ENCODE data around the gene SMC1B. TPM values are rescaled to one million over a fixed set of nuclear protein-coding genes. Genes with fewer than 3 reads are reported as not detected.
"Not testable (repeated sequence)": the region's sequence is repeated elsewhere in the genome, so short reads cannot be mapped to it uniquely, and the experiment has no call there.

SMC1B gene
- total RNA-seq, 4 donors from 2014 or later, result not detected

GRCh38 chr22:45296628-45297297 lies 116.6 kb downstream of the SMC1B start:
- no peak for TF ChIP-seq POLR2A (IDR thresholded peaks at IDR 0.05)
- TF ChIP-seq CTCF (IDR thresholded peaks at IDR 0.05), result no peak
- no peak for TF ChIP-seq POLR2AphosphoS5 (IDR thresholded peaks at IDR 0.05)
- ATAC-seq, result no peak
- H3K27me3 ChIP-seq, result no peaks in the 10 kb centered on the region
- H3K27ac ChIP-seq, result no peak overlapping the region
- H3K36me3 ChIP-seq, result no peaks in the 10 kb centered on the region
- no peaks in the 10 kb centered on the region for H3K9me3 ChIP-seq
- no peaks in the 10 kb centered on the region for H3K4me1 ChIP-seq
- no peak overlapping the region for H3K4me3 ChIP-seq
- 62 to 82% methylated on average over 2 to 7 of the region's 13 CpGs for WGBS, 2 donors (ENCODE audit: low coverage in 1 of 2)

DNA sequence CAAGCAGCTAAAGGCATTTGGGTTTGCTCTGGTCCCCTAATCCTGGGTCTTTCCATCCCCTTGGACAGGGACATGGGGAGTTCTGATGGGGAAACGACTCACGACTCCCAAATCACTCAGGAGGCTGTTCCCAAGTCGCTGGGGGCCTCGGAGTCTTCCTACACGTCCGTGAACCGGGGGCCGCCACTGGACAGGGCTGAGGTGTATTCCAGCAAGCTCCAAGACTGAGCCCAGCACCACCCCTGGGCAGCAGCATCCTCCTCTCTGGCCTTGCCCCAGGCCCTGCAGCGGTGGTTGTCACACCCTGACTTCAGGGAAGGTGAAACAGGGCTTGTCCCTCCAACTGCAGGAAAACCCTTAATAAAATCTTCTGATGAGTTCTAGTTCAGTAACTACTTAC lies 117.9 kb downstream of the SMC1B start:
- WGBS, 2 donors (ENCODE audit: low coverage in 1 of 2), result 72% methylated on average over 2 of the region's 9 CpGs; no CpG with 5 or more reads in 1 of the 2 donors
- peaks cover 2% of the 10 kb centered on the region for H3K27me3 ChIP-seq
- no peaks in the 10 kb centered on the region for H3K36me3 ChIP-seq
- no peaks in the 10 kb centered on the region for H3K9me3 ChIP-seq
- H3K4me3 ChIP-seq, result no peak overlapping the region
- no peak for TF ChIP-seq EP300 (IDR thresholded peaks at IDR 0.05)
- no peak overlapping the region for H3K27ac ChIP-seq
- H3K4me1 ChIP-seq, result no peaks in the 10 kb centered on the region
- ATAC-seq, result no peak

- ATAC-seq, H3K4me1 ChIP-seq, H3K27me3 ChIP-seq, H3K9me3 ChIP-seq, H3K27ac ChIP-seq, H3K4me3 ChIP-seq, H3K36me3 ChIP-seq: not testable (repeated sequence)
- 84 to 95% methylated on average over 4 to 5 of the region's 6 CpGs for WGBS, 2 donors (ENCODE audit: low coverage in 1 of 2)
Observed at GRCh38 chr22:45295004-45295403, 118.4 kb downstream of the SMC1B start.

Other genes starting within 250 kb of the SMC1B start
- 10 to 100 TPM; 15.9 to 32.9 (median 28.8) TPM for gene NUP50, start 249.7 kb downstream of the SMC1B start, total RNA-seq
- gene KIAA0930, start 172.7 kb downstream of the SMC1B start, total RNA-seq, result 10 to 100 TPM; 26.1 to 54.2 (median 37.3) TPM
- not detected for gene UPK3A, start 128.7 kb downstream of the SMC1B start, total RNA-seq
- 10 to 100 TPM; 17.4 to 82.9 (median 29.6) TPM for gene FAM118A, start 103.7 kb downstream of the SMC1B start, total RNA-seq
- gene RIBC2, start 94 bp upstream of the SMC1B start, total RNA-seq, result 1 to 10 TPM in 1 of 4 donors, under 1 TPM in 1, not detected in 2; 0.94 to 1.1 TPM
- 100 to 1,000 TPM; 241 to 597 (median 382) TPM for gene FBLN1, start 89.3 kb upstream of the SMC1B start, total RNA-seq

Measured in gastroesophageal sphincter (tissue), 4 donors.